Neural cell (in vitro differentiated cells): ENCODE results near the gene SULT1A2.

ENCODE experiments used
- EP300 ChIP-seq: fragments of 450-650 bp; conservative IDR thresholded peaks from 2 replicates; pipeline ENCODE4 v1.6.1; 2014; ENCODE audit warnings: antibody characterized with exemption, mild to moderate bottlenecking, moderate library complexity; ENCODE audit not compliant: poor library complexity, severe bottlenecking
- MXI1 ChIP-seq: fragments of 450-650 bp; conservative IDR thresholded peaks from 2 replicates; pipeline ENCODE4 v1.6.1; 2014; ENCODE audit warnings: antibody characterized with exemption, mild to moderate bottlenecking; ENCODE audit not compliant: poor library complexity, severe bottlenecking
- POLR2AphosphoS5 ChIP-seq: IDR thresholded peaks from 2 replicates; pipeline ENCODE4 v1.6.1; 2012
- RAD21 ChIP-seq: fragments of 450-650 bp; conservative IDR thresholded peaks from 2 replicates; pipeline ENCODE4 v1.6.1; 2014; ENCODE audit warnings: antibody characterized with exemption, mild to moderate bottlenecking, moderate library complexity
- SMC3 ChIP-seq: fragments of 450-650 bp; conservative IDR thresholded peaks from 2 replicates; pipeline ENCODE4 v1.6.1; 2014; ENCODE audit warnings: antibody characterized with exemption, mild to moderate bottlenecking, moderate library complexity; ENCODE audit not compliant: poor library complexity
- TF ChIP-seq, protein P1 (sequence below): fragments of 450-650 bp; IDR thresholded peaks from 2 replicates; pipeline ENCODE4 v1.5.1; 2014; ENCODE audit warnings: antibody characterized with exemption, mild to moderate bottlenecking, moderate library complexity; ENCODE audit not compliant: poor library complexity, severe bottlenecking

DNA sequence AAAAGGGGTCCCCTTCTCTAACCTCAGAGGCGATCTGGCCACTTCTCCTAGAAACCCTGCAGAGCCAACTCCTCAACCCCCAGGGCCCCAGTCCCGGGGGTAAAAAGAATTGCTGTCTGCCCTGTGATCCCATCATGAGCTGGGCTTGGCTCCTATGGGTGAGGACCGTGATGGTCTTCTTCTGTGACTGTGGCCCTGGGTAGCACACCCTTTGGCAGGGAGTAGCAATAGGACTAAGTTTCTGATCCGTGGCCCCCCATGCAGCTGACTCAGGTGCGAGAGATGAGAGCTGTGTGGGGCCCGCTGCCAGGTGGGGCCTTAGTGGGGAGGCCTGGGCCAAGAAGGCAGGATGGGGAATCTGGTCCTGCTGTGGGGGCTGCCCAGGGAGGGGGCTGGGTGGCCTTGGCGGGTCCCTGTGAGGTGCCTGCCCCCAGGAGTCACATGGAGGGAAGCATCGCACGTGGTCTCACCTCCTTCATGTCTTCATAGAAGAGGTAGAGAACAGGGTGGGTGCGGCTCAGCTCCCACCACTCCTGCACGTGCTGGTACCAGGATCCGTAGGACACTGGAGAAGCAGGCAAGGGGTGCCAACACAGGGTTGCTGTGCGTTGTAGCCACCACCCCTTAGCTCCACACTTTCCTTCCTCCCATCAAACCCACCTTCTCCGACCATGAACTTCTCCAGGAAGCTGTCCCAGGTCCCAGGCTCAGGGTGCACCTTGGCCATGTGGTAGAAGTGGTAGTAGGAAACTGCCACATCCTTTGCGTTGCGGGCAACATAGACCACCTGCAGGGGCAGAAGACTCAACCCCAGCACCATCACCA, 9.7 kb upstream of the SULT1A2 start:
- TF ChIP-seq MXI1 (no peak), EP300 (no peak), RAD21 (no peak), SMC3 (no peak), POLR2AphosphoS5 (no peak)
- TF ChIP-seq, protein P1, sequence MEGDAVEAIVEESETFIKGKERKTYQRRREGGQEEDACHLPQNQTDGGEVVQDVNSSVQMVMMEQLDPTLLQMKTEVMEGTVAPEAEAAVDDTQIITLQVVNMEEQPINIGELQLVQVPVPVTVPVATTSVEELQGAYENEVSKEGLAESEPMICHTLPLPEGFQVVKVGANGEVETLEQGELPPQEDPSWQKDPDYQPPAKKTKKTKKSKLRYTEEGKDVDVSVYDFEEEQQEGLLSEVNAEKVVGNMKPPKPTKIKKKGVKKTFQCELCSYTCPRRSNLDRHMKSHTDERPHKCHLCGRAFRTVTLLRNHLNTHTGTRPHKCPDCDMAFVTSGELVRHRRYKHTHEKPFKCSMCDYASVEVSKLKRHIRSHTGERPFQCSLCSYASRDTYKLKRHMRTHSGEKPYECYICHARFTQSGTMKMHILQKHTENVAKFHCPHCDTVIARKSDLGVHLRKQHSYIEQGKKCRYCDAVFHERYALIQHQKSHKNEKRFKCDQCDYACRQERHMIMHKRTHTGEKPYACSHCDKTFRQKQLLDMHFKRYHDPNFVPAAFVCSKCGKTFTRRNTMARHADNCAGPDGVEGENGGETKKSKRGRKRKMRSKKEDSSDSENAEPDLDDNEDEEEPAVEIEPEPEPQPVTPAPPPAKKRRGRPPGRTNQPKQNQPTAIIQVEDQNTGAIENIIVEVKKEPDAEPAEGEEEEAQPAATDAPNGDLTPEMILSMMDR = no peak
